Subcutaneous abdominal adipose tissue (tissue), 5 donors: ENCODE results near the gene RASGRP2.

Experiments used
- H3K27ac ChIP-seq: one replicate; pipeline ENCODE4 v1.7.0; 2013; ENCODE audit warnings: low read depth, mild to moderate bottlenecking, inconsistent platforms, low read length, moderate library complexity
- H3K27me3 ChIP-seq, 5 donors: one replicate each; pipeline ENCODE4 v1.7.0; 2013; ENCODE audit warnings: low read length in 5 of 5, inconsistent platforms in 1 of 5; ENCODE audit not compliant: control insufficient read depth in 5 of 5, insufficient read depth in 4 of 5
- H3K36me3 ChIP-seq, 5 donors: one replicate each; pipeline ENCODE4 v1.7.0; 2013; ENCODE audit warnings: low read length in 5 of 5; ENCODE audit not compliant: control insufficient read depth in 5 of 5, insufficient read depth in 5 of 5
- H3K4me1 ChIP-seq, 5 donors: one replicate each; pipeline ENCODE4 v1.7.0; 2013; ENCODE audit warnings: low read length in 5 of 5, mild to moderate bottlenecking in 3 of 5, moderate library complexity in 1 of 5; ENCODE audit not compliant: control insufficient read depth in 5 of 5, insufficient read depth in 5 of 5
- H3K4me3 ChIP-seq, 5 donors: one replicate each; pipeline ENCODE4 v1.7.0; 2013; ENCODE audit warnings: low read length in 5 of 5, low read depth in 1 of 5
- H3K9ac ChIP-seq, 5 donors: one replicate each; pipeline ENCODE4 v1.7.0; 2013; ENCODE audit warnings: low read length in 5 of 5, mild to moderate bottlenecking in 4 of 5, moderate library complexity in 3 of 5
- H3K9me3 ChIP-seq, 5 donors: one replicate each; pipeline ENCODE4 v1.7.0; 2013; ENCODE audit warnings: low read length in 5 of 5; ENCODE audit not compliant: control insufficient read depth in 5 of 5
- donor health status: healthy.
- donor health status: healthy.
- donor health status: healthy.
- donor health status: healthy.
- donor health status: healthy.

RASGRP2 gene

GRCh38 chr11:64763526-64764039 is 19.6 kb upstream of the RASGRP2 start:
- H3K4me3 ChIP-seq, result peak overlapping the region in 1 of 5 donors; percentile 17
- H3K27me3 ChIP-seq, result no peaks in the 10 kb centered on the region
- no peaks in the 10 kb centered on the region for H3K9me3 ChIP-seq
- H3K36me3 ChIP-seq, result peaks cover 2 to 63% (median 60%) of the 10 kb centered on the region in 5 donors
- H3K9ac ChIP-seq, result peak overlapping the region in 1 of 5 donors; percentile 28
- H3K4me1 ChIP-seq, result peaks cover 9 to 62% (median 54%) of the 10 kb centered on the region in 5 donors
- peak overlapping the region; percentile 35 for H3K27ac ChIP-seq

DNA sequence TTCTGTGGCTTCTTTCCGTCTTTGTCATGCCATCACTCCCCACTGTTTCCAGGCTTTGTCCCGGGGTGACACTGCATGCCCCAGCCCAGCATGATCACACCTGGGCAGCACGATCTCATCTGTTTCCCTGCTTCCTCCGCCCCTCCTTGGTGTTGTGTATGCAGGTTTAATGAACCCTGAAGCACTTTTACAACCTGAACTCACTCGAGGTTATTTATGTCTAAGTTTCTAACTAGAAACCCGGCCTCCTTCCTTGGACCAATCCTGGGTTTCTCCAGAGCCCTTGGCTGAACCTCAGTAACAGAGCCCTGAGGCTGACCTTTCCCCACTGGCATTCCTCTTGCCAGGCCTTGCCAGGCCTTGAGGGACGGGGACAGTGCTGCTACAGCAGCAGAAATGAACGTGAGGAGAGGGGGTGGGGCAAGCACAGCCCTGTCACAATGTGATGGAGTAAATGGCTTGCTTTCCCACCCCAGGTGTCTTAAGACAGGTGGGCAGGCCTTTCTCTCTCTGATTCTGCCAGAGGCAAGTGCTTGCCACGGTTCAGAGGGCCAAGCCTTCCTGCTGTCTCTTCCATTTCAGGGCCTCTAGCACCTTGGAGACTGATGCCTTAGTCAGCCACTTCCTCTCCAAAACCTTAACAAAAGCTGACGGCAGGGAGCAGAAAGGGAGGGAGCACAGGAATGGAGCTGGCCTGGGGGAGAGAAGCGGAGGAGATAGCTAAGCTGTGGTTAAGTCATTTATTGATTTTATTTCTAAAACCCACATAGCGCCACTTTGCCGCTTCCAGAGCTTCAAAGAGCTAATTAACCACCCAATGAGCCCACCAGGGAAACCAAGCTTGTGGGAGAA is 19.0 kb upstream of the RASGRP2 start:
- Histone ChIP-seq H3K4me1 (peaks cover 9 to 61% (median 54%) of the 10 kb centered on the region in 5 donors), H3K9ac (peak overlapping the region in 1 of 5 donors; percentile 31), H3K27me3 (no peaks in the 10 kb centered on the region), H3K27ac (peak overlapping the region; percentile 35), H3K4me3 (peak overlapping the region in 1 of 5 donors; percentile 17), H3K9me3 (no peaks in the 10 kb centered on the region), H3K36me3 (peaks cover 0 to 56% (median 53%) of the 10 kb centered on the region in 5 donors)

GRCh38 chr11:64762277-64762673 is 18.3 kb upstream of the RASGRP2 start:
- H3K4me1 ChIP-seq, result peaks cover 9 to 56% (median 54%) of the 10 kb centered on the region in 5 donors
- H3K36me3 ChIP-seq, result peaks cover 0 to 50% (median 47%) of the 10 kb centered on the region in 5 donors
- H3K27me3 ChIP-seq, result no peaks in the 10 kb centered on the region
- peak overlapping the region in 1 of 5 donors; percentile 31 for H3K9ac ChIP-seq
- no peak overlapping the region for H3K4me3 ChIP-seq
- no peaks in the 10 kb centered on the region for H3K9me3 ChIP-seq
- no peak overlapping the region for H3K27ac ChIP-seq

- H3K9ac ChIP-seq, result no peak overlapping the region
- no peaks in the 10 kb centered on the region for H3K27me3 ChIP-seq
- H3K9me3 ChIP-seq, result no peaks in the 10 kb centered on the region
- peaks cover 0 to 38% (median 34%) of the 10 kb centered on the region in 5 donors for H3K36me3 ChIP-seq
- H3K27ac ChIP-seq, result no peak overlapping the region
- peaks cover 9 to 56% (median 54%) of the 10 kb centered on the region in 5 donors for H3K4me1 ChIP-seq
- no peak overlapping the region for H3K4me3 ChIP-seq
These were observed 16.9 kb upstream of the RASGRP2 start for GRCh38 chr11:64760759-64761420.

DNA sequence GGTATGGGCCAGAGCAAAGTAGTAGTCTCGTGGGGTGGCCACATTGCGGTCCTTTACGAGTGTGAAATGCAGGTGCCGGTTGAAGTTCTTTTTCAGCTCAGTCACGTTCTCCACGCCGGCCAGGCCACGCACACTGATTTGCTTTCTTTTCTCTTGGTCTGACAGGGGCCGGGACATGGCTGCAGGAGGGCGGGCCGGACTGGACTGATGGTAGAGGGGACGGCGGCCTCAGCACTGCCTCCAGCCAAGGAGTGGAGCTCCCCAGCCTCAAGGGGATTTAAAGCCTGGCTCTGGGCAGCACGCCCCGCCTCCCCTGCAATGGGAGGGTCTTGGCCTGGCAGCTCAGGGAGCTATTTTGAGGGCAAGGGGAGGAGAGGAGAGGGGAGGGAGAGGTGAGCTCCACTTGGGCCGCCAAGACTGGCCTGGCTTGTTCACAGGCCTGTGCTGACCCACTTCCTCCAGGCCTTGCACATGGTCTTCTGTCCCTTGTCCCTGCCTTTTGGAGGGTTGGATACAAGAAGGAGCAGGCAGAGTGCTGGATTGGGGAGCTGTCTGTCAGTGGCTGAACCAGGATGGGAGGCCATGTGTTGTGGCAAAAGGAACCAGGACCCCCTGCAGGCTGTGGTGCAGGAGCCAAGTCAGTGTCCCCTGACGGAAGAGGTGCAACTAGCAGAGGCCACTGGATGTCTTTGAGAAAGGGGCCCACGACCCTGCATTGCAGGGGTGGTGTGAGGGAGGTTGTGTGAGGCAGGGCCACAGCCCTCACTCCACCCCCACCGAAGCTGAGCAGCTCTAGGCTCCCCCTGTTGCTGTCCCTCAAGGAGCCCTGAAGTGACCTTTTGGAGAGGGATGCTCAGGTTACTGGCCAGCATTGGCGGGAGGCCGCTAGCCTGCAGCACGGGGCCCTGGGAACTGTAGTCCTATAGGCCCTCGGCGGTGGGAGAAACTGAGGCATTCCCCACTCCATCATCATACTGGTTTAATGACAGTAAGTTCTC is 16.1 kb upstream of the RASGRP2 start, which contains the start of gene PYGM:
Gene PYGM (minus strand): TSS at position 253 of the 998 bp plus-strand sequence. CDS start 76 bp downstream, at position 177.
- H3K9ac ChIP-seq, result peak within 1 kb of the TSS in 2 of 5 donors; percentile 16 to 56

GRCh38 chr11:64759131-64759721 is 15.3 kb upstream of the RASGRP2 start:
- Histone ChIP-seq H3K36me3 (peaks cover 0 to 22% (median 18%) of the 10 kb centered on the region in 5 donors), H3K9me3 (no peaks in the 10 kb centered on the region), H3K4me1 (peaks cover 9 to 55% (median 53%) of the 10 kb centered on the region in 5 donors), H3K27ac (peak overlapping the region; percentile 37), H3K9ac (peak overlapping the region in 2 of 5 donors; percentile 16 to 56), H3K27me3 (no peaks in the 10 kb centered on the region), H3K4me3 (peak overlapping the region; percentile 24 to 53 (median 44))

More for the DNA sequence above, 16.1 kb upstream of the RASGRP2 start, which contains the start of gene PYGM:
- peak within 1 kb of the TSS; percentile 24 to 53 (median 44) for H3K4me3 ChIP-seq
- H3K27ac ChIP-seq, result peak within 1 kb of the TSS; percentile 37
- no peaks in the 10 kb centered on the region for H3K27me3 ChIP-seq
- peaks cover 9 to 56% (median 54%) of the 10 kb centered on the region in 5 donors for H3K4me1 ChIP-seq
- peaks cover 0 to 30% (median 26%) of the 10 kb centered on the region in 5 donors for H3K36me3 ChIP-seq
- H3K9me3 ChIP-seq, result no peaks in the 10 kb centered on the region

DNA sequence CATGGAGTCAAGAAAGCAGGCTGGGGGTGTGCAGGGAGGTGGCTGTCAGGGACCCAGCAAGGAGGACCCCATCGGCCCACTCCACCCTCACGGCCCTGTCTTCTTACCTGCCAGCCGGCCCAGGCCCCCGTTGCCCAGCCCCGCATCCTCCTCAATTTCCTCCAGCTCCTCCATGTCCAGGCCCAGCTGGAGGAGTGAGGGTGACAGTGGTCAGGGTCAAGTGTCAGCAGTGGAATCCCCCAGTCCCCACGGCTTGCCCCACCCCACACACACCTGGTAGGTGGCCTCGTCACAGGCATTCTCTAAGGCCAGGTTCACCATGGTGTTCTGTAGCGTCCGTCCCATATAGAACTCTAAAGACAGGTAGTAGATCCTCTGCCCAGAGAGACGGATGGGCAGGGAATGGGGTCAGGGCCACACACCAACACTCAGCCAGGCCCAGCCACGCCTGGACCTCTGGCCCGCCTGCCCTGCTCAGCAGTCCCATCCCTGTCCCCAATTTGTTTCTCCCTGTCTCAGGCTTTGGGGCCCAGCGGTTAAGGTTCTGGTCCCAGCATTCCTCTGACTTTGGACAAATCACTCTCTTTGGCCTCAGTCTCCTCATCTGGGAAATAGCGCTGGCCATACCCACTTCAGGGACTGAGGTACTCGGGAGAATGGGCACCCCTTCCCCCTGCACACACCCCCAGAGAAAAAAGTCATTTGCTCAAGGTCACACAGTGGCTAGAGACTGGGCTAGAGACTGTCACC is 14.6 kb upstream of the RASGRP2 start:
- Histone ChIP-seq H3K4me1 (peaks cover 9 to 48% (median 45%) of the 10 kb centered on the region in 5 donors), H3K27ac (no peak overlapping the region), H3K36me3 (peaks cover 0 to 15% (median 10%) of the 10 kb centered on the region in 5 donors), H3K4me3 (no peak overlapping the region), H3K27me3 (no peaks in the 10 kb centered on the region), H3K9ac (peak overlapping the region in 1 of 5 donors; percentile 56), H3K9me3 (no peaks in the 10 kb centered on the region)

DNA sequence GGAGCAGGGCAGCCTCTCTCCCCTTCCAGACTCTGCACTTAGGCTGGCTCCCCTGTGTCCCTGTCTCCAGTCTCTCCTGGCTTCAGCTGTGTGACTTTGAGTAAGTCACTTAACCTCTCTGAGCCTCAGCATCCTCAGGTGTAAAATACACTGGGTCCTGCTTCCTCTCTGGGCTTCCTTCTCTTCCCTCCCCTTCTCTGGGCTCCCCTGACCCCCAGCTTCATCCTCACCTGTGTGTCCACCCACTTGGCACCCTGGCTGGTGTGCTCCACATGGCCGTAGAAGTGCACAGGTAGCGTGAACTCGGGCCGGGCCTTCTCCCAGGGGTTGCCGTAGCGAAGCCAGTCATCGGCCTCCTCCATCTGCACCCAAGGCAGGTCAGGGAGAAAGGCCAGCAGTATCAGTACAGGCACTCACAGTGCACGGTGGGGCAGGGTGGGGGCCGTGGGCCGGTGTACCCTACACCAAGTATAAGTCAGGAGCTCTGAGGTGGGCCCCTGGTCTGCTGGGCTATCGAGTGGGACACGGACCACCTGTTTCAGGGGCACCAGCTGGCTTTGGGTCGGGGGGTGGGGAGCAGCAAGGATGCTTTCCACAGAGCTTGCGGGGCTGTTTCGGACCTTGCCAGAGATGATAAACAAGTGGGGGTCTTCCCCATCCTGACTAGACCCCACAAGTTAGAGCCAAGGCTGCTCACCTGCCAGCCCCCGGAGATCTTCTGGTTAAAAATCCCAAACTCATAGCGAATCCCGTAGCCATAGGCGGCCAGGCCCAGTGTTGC is 13.8 kb upstream of the RASGRP2 start:
- Histone ChIP-seq H3K36me3 (peaks cover 0 to 10% (median 5%) of the 10 kb centered on the region in 5 donors), H3K4me1 (peaks cover 6 to 40% (median 38%) of the 10 kb centered on the region in 5 donors), H3K9ac (no peak overlapping the region), H3K9me3 (no peaks in the 10 kb centered on the region), H3K27me3 (no peaks in the 10 kb centered on the region), H3K4me3 (no peak overlapping the region), H3K27ac (no peak overlapping the region)
